ENCODE measurements around the gene ITPR3.

ITPR3 gene

DNA sequence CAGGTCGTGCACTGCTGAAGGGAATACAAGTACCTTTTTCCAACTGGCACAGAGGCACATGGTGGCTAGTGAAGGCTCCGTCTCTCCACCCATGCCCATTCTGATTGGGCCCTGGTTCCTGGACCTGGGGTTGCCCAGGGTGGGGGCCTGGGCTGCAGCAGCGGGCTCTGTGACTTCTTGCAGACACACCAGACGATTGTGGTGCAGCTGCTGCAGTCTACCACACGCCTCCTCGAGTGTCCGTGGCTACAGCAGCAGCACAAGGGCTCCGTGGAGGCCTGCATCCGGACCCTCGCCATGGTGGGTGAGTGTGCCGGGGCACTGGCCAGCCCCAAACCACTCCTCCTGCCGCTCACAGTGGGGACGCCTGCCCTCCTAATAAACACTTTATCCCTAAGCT, 61.2 kb downstream of the ITPR3 start:
- Histone ChIP-seq H3K27me3 (ENCODE audit: insufficient read depth, low read length) (no peaks in the 10 kb centered on the region), H3K14ac (ENCODE audit: low read length) (no peak overlapping the region), H3K79me2 (ENCODE audit: control insufficient read depth, insufficient read depth, low read length, poor library complexity) (no peaks in the 10 kb centered on the region), H3K36me3 (ENCODE audit: control insufficient read depth in 1 of 2, insufficient read depth in 2 of 2, low read length in 2 of 2) (peaks cover 21 to 28% of the 10 kb centered on the region in 2 experiments), H3K27ac (ENCODE audit: low read depth, low read length) (no peak overlapping the region), H2AFZ (ENCODE audit: insufficient read depth, low read length, poor library complexity) (no peak overlapping the region), H2BK12ac (ENCODE audit: low read length) (no peak overlapping the region), H2BK120ac (ENCODE audit: insufficient read depth, low read length, poor library complexity) (no peak overlapping the region), H3K79me1 (ENCODE audit: low read length) (no peaks in the 10 kb centered on the region), H3K4ac (ENCODE audit: low read depth, low read length) (no peak overlapping the region), H4K12ac (ENCODE audit: low read depth, low read length) (no peak overlapping the region), H3K4me1 (ENCODE audit: control insufficient read depth in 1 of 2, insufficient read depth in 2 of 2, low read length in 2 of 2) (no peaks in the 10 kb centered on the region), H3K23ac (ENCODE audit: low read length) (no peak overlapping the region), H4K91ac (ENCODE audit: low read depth, low read length) (no peak overlapping the region), H2BK5ac (ENCODE audit: low read depth, low read length, poor library complexity) (no peak overlapping the region), H2AK5ac (ENCODE audit: low read length) (no peak overlapping the region), H3K9me3 (ENCODE audit: insufficient read depth, low read depth, low read length) (no peaks in the 10 kb centered on the region), H3K4me2 (ENCODE audit: low read length) (no peak overlapping the region), H3K4me3 (ENCODE audit: low read depth, low read length) (no peak overlapping the region), H3K9ac (ENCODE audit: low read length) (no peak overlapping the region), H4K8ac (ENCODE audit: low read depth, low read length) (no peak overlapping the region), H3K18ac (ENCODE audit: low read length) (no peak overlapping the region)
- no peak for DNase-seq
- no CpG with 5 or more reads among the region's 13 CpGs for WGBS (ENCODE audit: extremely low coverage, insufficient coverage, insufficient read length)

DNA sequence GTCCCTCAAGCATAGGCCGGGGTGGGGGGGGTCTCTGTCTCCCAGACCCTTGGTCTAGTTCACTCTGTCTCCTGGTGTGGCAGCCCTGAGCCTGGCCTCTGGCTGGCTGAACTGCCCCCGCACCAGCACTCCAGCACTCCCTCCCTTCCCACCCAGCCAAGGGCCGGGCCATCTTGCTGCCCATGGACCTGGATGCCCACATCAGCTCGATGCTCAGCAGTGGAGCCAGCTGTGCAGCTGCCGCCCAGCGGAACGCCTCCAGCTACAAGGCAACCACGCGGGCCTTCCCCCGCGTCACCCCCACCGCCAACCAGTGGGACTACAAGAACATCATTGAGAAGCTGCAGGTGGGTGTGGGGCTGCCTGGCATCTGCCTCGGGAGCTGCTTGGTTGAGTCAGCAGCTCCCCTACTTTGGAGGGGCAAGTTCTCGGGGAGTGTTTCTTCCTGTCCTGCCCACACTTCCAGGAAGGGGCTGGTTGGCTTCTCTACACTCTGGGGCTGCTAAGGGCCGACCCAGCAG, 62.0 kb downstream of the ITPR3 start:
- H3K9me3 ChIP-seq (ENCODE audit: insufficient read depth, low read depth, low read length), result no peaks in the 10 kb centered on the region
- no peak overlapping the region for H3K23ac ChIP-seq (ENCODE audit: low read length)
- no peak overlapping the region for H2BK12ac ChIP-seq (ENCODE audit: low read length)
- no peak overlapping the region for H3K9ac ChIP-seq (ENCODE audit: low read length)
- H3K4me3 ChIP-seq (ENCODE audit: low read depth, low read length), result no peak overlapping the region
- no peak overlapping the region for H4K12ac ChIP-seq (ENCODE audit: low read depth, low read length)
- H4K91ac ChIP-seq (ENCODE audit: low read depth, low read length), result no peak overlapping the region
- H3K27me3 ChIP-seq (ENCODE audit: insufficient read depth, low read length), result no peaks in the 10 kb centered on the region
- no peak overlapping the region for H2AK5ac ChIP-seq (ENCODE audit: low read length)
- H3K79me1 ChIP-seq (ENCODE audit: low read length), result no peaks in the 10 kb centered on the region
- DNase-seq, result no peak
- no peak overlapping the region for H3K27ac ChIP-seq (ENCODE audit: low read depth, low read length)
- H3K79me2 ChIP-seq (ENCODE audit: control insufficient read depth, insufficient read depth, low read length, poor library complexity), result no peaks in the 10 kb centered on the region
- no peak overlapping the region for H2BK120ac ChIP-seq (ENCODE audit: insufficient read depth, low read length, poor library complexity)
- H3K4ac ChIP-seq (ENCODE audit: low read depth, low read length), result no peak overlapping the region
- no peaks in the 10 kb centered on the region for H3K4me1 ChIP-seq (ENCODE audit: control insufficient read depth in 1 of 2, insufficient read depth in 2 of 2, low read length in 2 of 2)
- H2AFZ ChIP-seq (ENCODE audit: insufficient read depth, low read length, poor library complexity), result no peak overlapping the region
- no peak overlapping the region for H3K4me2 ChIP-seq (ENCODE audit: low read length)
- no peak overlapping the region for H2BK5ac ChIP-seq (ENCODE audit: low read depth, low read length, poor library complexity)
- no peak overlapping the region for H3K18ac ChIP-seq (ENCODE audit: low read length)
- WGBS (ENCODE audit: extremely low coverage, insufficient coverage, insufficient read length), result no CpG with 5 or more reads among the region's 15 CpGs
- H4K8ac ChIP-seq (ENCODE audit: low read depth, low read length), result no peak overlapping the region
- peaks cover 21 to 30% of the 10 kb centered on the region in 2 experiments for H3K36me3 ChIP-seq (ENCODE audit: control insufficient read depth in 1 of 2, insufficient read depth in 2 of 2, low read length in 2 of 2)
- H3K14ac ChIP-seq (ENCODE audit: low read length), result no peak overlapping the region

GRCh38 chr6:33683576-33684427, 62.7 kb downstream of the ITPR3 start:
- Histone ChIP-seq H3K27me3 (ENCODE audit: insufficient read depth, low read length) (no peaks in the 10 kb centered on the region), H3K9ac (ENCODE audit: low read length) (no peak overlapping the region), H3K14ac (ENCODE audit: low read length) (no peak overlapping the region), H3K9me3 (ENCODE audit: insufficient read depth, low read depth, low read length) (no peaks in the 10 kb centered on the region), H4K12ac (ENCODE audit: low read depth, low read length) (no peak overlapping the region), H2BK12ac (ENCODE audit: low read length) (no peak overlapping the region), H3K27ac (ENCODE audit: low read depth, low read length) (no peak overlapping the region), H2BK5ac (ENCODE audit: low read depth, low read length, poor library complexity) (no peak overlapping the region), H3K4me2 (ENCODE audit: low read length) (no peak overlapping the region), H4K91ac (ENCODE audit: low read depth, low read length) (no peak overlapping the region), H3K36me3 (ENCODE audit: control insufficient read depth in 1 of 2, insufficient read depth in 2 of 2, low read length in 2 of 2) (peaks cover 21 to 34% of the 10 kb centered on the region in 2 experiments), H2AK5ac (ENCODE audit: low read length) (no peak overlapping the region), H4K8ac (ENCODE audit: low read depth, low read length) (no peak overlapping the region), H3K18ac (ENCODE audit: low read length) (no peak overlapping the region), H2BK120ac (ENCODE audit: insufficient read depth, low read length, poor library complexity) (no peak overlapping the region), H3K23ac (ENCODE audit: low read length) (no peak overlapping the region), H3K4me1 (ENCODE audit: control insufficient read depth in 1 of 2, insufficient read depth in 2 of 2, low read length in 2 of 2) (no peaks in the 10 kb centered on the region), H2AFZ (ENCODE audit: insufficient read depth, low read length, poor library complexity) (no peak overlapping the region), H3K79me1 (ENCODE audit: low read length) (no peaks in the 10 kb centered on the region), H3K4me3 (ENCODE audit: low read depth, low read length) (no peak overlapping the region), H3K79me2 (ENCODE audit: control insufficient read depth, insufficient read depth, low read length, poor library complexity) (no peaks in the 10 kb centered on the region), H3K4ac (ENCODE audit: low read depth, low read length) (no peak overlapping the region)
- DNase-seq, result no peak
- no CpG with 5 or more reads among the region's 19 CpGs for WGBS (ENCODE audit: extremely low coverage, insufficient coverage, insufficient read length)

- Histone ChIP-seq H3K79me2 (ENCODE audit: control insufficient read depth, insufficient read depth, low read length, poor library complexity) (no peaks in the 10 kb centered on the region), H3K4me3 (ENCODE audit: low read depth, low read length) (no peak overlapping the region), H3K23ac (ENCODE audit: low read length) (no peak overlapping the region), H3K9me3 (ENCODE audit: insufficient read depth, low read depth, low read length) (no peaks in the 10 kb centered on the region), H2BK120ac (ENCODE audit: insufficient read depth, low read length, poor library complexity) (no peak overlapping the region), H3K27me3 (ENCODE audit: insufficient read depth, low read length) (no peaks in the 10 kb centered on the region), H4K12ac (ENCODE audit: low read depth, low read length) (no peak overlapping the region), H4K91ac (ENCODE audit: low read depth, low read length) (no peak overlapping the region), H2BK5ac (ENCODE audit: low read depth, low read length, poor library complexity) (no peak overlapping the region), H3K79me1 (ENCODE audit: low read length) (no peaks in the 10 kb centered on the region), H3K9ac (ENCODE audit: low read length) (no peak overlapping the region), H2AK5ac (ENCODE audit: low read length) (no peak overlapping the region), H3K14ac (ENCODE audit: low read length) (no peak overlapping the region), H3K18ac (ENCODE audit: low read length) (no peak overlapping the region), H2BK12ac (ENCODE audit: low read length) (no peak overlapping the region), H4K8ac (ENCODE audit: low read depth, low read length) (no peak overlapping the region), H3K36me3 (ENCODE audit: control insufficient read depth in 1 of 2, insufficient read depth in 2 of 2, low read length in 2 of 2) (peaks cover 21 to 35% of the 10 kb centered on the region in 2 experiments), H2AFZ (ENCODE audit: insufficient read depth, low read length, poor library complexity) (no peak overlapping the region), H3K27ac (ENCODE audit: low read depth, low read length) (no peak overlapping the region), H3K4ac (ENCODE audit: low read depth, low read length) (no peak overlapping the region), H3K4me2 (ENCODE audit: low read length) (no peak overlapping the region), H3K4me1 (ENCODE audit: control insufficient read depth in 1 of 2, insufficient read depth in 2 of 2, low read length in 2 of 2) (no peaks in the 10 kb centered on the region)
- WGBS (ENCODE audit: extremely low coverage, insufficient coverage, insufficient read length), result no CpG with 5 or more reads among the region's 16 CpGs
- DNase-seq, result no peak
Observed at GRCh38 chr6:33684428-33684896, 63.3 kb downstream of the ITPR3 start.

Measured in trophoblast cell (in vitro differentiated cells and primary cell).